Esophagus squamous epithelium (tissue), 5 donors: ENCODE results near the gene DKC1. TPM values are rescaled to one million over a fixed set of nuclear protein-coding genes. Genes with fewer than 3 reads are reported as not detected.
"Not testable (repeated sequence)": the region's sequence is repeated elsewhere in the genome, so short reads cannot be mapped to it uniquely, and the experiment has no call there.

ENCODE experiments used
- DNase-seq: peaks from one replicate; lab custom pipeline; 2025; lab: John Stamatoyannopoulos, UW
- H3K27ac ChIP-seq, 4 donors: fragments of 200-600 bp; sonication (generic); one replicate each; pipeline ENCODE4 v1.5.1; 2016 to 2019; ENCODE audit warnings: mild to moderate bottlenecking in 1 of 4
- H3K27me3 ChIP-seq, 4 donors: fragments of 200-600 bp; sonication (generic); 1 replicate in 3 of 4; 2 replicates in 1 of 4; pipeline versions ENCODE4 v1.5.1 to v1.6.0; 2017 to 2021; ENCODE audit warnings: antibody characterized with exemption in 1 of 4
- H3K36me3 ChIP-seq, 3 donors: fragments of 200-600 bp; sonication (generic); one replicate each; pipeline ENCODE4 v1.5.1; 2016 to 2019
- H3K4me1 ChIP-seq, 3 donors: fragments of 200-600 bp; sonication (generic); one replicate each; pipeline ENCODE4 v1.5.1; 2017 to 2019
- H3K4me3 ChIP-seq, 4 donors: fragments of 200-600 bp; sonication (generic); 1 replicate in 3 of 4; 2 replicates in 1 of 4; pipeline ENCODE4 v1.5.1; 2016 to 2019; ENCODE audit warnings: mild to moderate bottlenecking in 2 of 4, moderate library complexity in 1 of 4
- H3K9me3 ChIP-seq, 3 donors: fragments of 200-600 bp; sonication (generic); one replicate each; pipeline ENCODE4 v1.5.1; 2016 to 2019
- CTCF ChIP-seq, 6 experiments: fragments of 450-650 bp in 4 of 6; fragments of 200-600 bp in 2 of 6; sonication (generic) in 2 of 6; IDR thresholded peaks; one replicate each; pipeline ENCODE4 v1.5.1; 2016 to 2019; ENCODE audit warnings: antibody characterized with exemption in 6 of 6, mild to moderate bottlenecking in 4 of 6, moderate library complexity in 4 of 6
- POLR2A ChIP-seq, 4 donors: fragments of 450-650 bp; IDR thresholded peaks; one replicate each; pipeline ENCODE4 v1.6.1; 2017; ENCODE audit warnings: antibody characterized with exemption in 4 of 4, mild to moderate bottlenecking in 4 of 4, moderate library complexity in 3 of 4
- WGBS, 2 donors: methylation state at CpG; one replicate each; pipeline ENCODE4 v1.1.5; 2018; 5-methylcytosine and 5-hydroxymethylcytosine counted together
- intact Hi-C: fragments of 100-400 bp; cut with DNase I; formaldehyde crosslinking; loops from one replicate; pipeline ENCODE4 v1.15.0; 2022
- total RNA-seq, 4 donors: library from RNA; depleted of rRNA; stranded (reverse); fragments of >200 nt; gene quantifications; one replicate each; pipeline ENCODE4 v1.1.0, GENCODE V29; 2016
- donor health status: DM: yes; HTN: yes; CAD: no.

The DKC1 gene
- total RNA-seq, 4 donors from 2014 or later = 41.5 to 86.2 (median 49.5) TPM

DNA sequence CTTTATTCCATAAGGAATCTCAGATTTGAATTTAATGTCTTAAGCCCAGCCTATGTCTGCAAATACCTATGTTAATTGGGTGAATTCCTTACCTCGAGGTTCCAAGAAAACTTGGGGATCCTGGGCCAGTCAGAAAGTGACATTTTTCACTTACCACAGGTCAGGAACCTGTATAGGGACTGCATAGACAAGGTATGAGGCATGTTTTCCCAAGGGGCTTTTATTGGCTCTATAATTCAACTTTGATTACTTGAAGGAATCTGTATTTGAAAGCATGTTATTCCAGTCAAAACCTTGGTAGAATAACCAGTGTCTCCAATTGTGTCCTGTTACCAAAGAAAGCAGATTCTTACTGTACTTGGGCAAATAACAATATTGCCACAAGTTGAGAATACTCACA, 51.1 kb downstream of the DKC1 start:
- 8 to 20% methylated on average over 1 of the region's 1 CpG for WGBS, 2 donors
- Histone ChIP-seq H3K36me3 (no peaks in the 10 kb centered on the region), H3K9me3 (no peaks in the 10 kb centered on the region), H3K27me3 (no peaks in the 10 kb centered on the region), H3K27ac (no peak overlapping the region), H3K4me3 (no peak overlapping the region), H3K4me1 (no peaks in the 10 kb centered on the region)
- intact Hi-C loops = no loop called here
- TF ChIP-seq CTCF (IDR thresholded peaks at IDR 0.05) (no peak), POLR2A (IDR thresholded peaks at IDR 0.05) (no peak)
- DNase-seq = no peak

- 66 to 67% methylated on average over 4 to 5 of the region's 5 CpGs for WGBS, 2 donors
- no peak overlapping the region for H3K27ac ChIP-seq
- DNase-seq = no peak
- H3K27me3 ChIP-seq = no peaks in the 10 kb centered on the region
- H3K4me3 ChIP-seq = no peak overlapping the region
- no peak for TF ChIP-seq CTCF (IDR thresholded peaks at IDR 0.05)
- no peak for TF ChIP-seq POLR2A (IDR thresholded peaks at IDR 0.05)
- H3K36me3 ChIP-seq = no peaks in the 10 kb centered on the region
- H3K9me3 ChIP-seq = no peaks in the 10 kb centered on the region
- no peaks in the 10 kb centered on the region for H3K4me1 ChIP-seq
- intact Hi-C loops = no loop called here
These were observed 52.7 kb downstream of the DKC1 start for GRCh38 chrX:154815274-154815818.

DNA sequence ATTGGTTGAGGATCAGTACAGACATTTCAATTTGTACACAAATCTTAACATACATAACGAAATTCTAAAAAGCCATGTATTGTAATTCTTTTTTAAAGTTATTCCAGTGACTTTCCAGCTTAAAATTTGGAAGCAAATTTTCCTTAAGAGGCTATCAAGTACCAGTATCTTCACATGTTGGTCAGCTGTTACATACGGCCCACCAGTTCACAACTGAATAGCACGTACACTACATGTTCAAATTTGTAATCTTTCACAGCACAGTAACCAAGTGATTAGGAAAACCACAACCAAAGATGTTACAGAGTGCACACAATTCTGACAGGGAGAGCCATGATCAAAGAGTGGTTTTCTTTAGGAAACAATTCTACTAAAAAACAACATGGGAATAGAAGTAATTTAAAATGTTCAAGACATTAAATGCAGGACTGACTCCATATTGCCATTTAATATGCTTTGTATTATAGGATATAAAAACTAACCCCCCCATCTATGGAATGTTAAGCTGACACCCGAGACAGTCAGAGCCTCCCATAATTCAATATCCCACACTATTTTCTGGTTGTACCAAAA, 53.7 kb downstream of the DKC1 start:
- H3K4me3 ChIP-seq, intact Hi-C loops, DNase-seq, H3K4me1 ChIP-seq, H3K27me3 ChIP-seq, H3K9me3 ChIP-seq, H3K36me3 ChIP-seq, H3K27ac ChIP-seq: not testable (repeated sequence)
- 65 to 78% methylated on average over 4 of the region's 4 CpGs for WGBS, 2 donors

DNA sequence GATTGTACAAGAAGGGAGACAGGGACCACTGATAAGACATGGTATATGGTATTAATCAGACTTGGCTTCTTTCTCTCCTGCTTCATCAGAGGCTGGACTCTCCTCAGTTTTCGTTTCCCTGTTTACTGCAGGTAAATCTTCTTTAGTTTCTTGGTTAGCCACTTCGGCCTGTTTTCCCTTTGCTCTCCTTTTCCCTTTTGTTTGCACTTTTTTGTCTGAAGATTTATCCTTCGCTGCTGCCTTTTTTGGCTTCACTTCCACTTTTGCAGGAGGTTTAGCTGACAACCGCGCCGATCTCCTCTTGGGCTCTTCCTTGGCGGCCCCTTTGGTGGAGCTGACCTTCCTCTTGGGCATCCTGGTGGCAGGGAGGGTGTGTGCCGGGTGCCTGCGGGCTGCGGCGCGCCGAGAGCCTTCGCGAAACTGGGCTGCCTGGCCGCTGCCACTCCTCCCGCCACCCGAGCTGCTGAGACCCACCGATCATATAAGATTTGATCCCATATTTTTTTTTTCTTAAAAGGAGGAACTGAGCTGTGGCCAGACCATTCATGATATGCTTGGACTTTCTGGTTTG, 54.5 kb downstream of the DKC1 start:
- DNase-seq, H3K4me3 ChIP-seq, H3K36me3 ChIP-seq, H3K4me1 ChIP-seq, intact Hi-C loops, H3K9me3 ChIP-seq, H3K27ac ChIP-seq, H3K27me3 ChIP-seq: not testable (repeated sequence)
- WGBS, 2 donors = 89 to 91% methylated on average over 5 to 10 of the region's 19 CpGs

GRCh38 chrX:154818916-154819770, 56.5 kb downstream of the DKC1 start:
- no peaks in the 10 kb centered on the region for H3K27me3 ChIP-seq
- H3K4me3 ChIP-seq = no peak overlapping the region
- intact Hi-C loops = no loop called here
- no peaks in the 10 kb centered on the region for H3K9me3 ChIP-seq
- no peak overlapping the region for H3K27ac ChIP-seq
- no peaks in the 10 kb centered on the region for H3K4me1 ChIP-seq
- TF ChIP-seq CTCF (IDR thresholded peaks at IDR 0.05) = no peak
- TF ChIP-seq POLR2A (IDR thresholded peaks at IDR 0.05) = no peak
- WGBS, 2 donors = 65 to 86% methylated on average over 8 to 11 of the region's 11 CpGs
- no peak for DNase-seq
- H3K36me3 ChIP-seq = no peaks in the 10 kb centered on the region
